HL-60 (cell line): ENCODE data around the gene GOLGA8R.
"Not testable (repeated sequence)": the region's sequence is repeated elsewhere in the genome, so short reads cannot be mapped to it uniquely, and the experiment has no call there.

Experiments used
- GABPA ChIP-seq: IDR thresholded peaks from 2 replicates; pipeline ENCODE4 v1.6.1; 2012; ENCODE audit warnings: low read depth
- POLR2AphosphoS5 ChIP-seq: IDR thresholded peaks from 2 replicates; pipeline ENCODE4 v1.6.1; 2012; ENCODE audit warnings: low read depth
- SPI1 ChIP-seq: IDR thresholded peaks from 2 replicates; pipeline ENCODE4 v1.6.1; 2012; ENCODE audit warnings: low read depth, mild to moderate bottlenecking, borderline replicate concordance
- TF ChIP-seq, protein P1 (sequence below): IDR thresholded peaks from one replicate; pipeline ENCODE4 v1.5.1; 2011; ENCODE audit warnings: low read length, control low read depth, inconsistent platforms; ENCODE audit not compliant: insufficient read depth
- TF ChIP-seq, protein P2 (sequence below): IDR thresholded peaks from 2 replicates; pipeline ENCODE4 v1.6.1; 2012; ENCODE audit warnings: low read depth; ENCODE audit not compliant: insufficient replicate concordance

DNA sequence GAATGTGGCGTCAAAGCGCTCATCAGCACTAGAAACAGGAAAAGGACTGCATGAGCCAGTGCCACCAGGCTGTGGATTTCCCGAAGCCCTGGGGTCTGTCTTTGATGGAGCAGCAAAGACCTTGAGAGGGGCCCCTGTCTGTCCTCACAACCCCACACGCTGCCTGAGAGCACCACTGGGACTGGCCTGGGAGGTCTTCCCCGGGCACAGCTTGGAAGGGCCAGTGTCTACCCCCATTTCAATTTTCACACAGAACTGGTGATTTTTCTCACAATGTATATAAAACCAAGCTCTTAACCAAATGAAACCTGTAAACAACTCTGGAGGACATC is 37.0 kb downstream of the GOLGA8R start:
- TF ChIP-seq, protein P1, sequence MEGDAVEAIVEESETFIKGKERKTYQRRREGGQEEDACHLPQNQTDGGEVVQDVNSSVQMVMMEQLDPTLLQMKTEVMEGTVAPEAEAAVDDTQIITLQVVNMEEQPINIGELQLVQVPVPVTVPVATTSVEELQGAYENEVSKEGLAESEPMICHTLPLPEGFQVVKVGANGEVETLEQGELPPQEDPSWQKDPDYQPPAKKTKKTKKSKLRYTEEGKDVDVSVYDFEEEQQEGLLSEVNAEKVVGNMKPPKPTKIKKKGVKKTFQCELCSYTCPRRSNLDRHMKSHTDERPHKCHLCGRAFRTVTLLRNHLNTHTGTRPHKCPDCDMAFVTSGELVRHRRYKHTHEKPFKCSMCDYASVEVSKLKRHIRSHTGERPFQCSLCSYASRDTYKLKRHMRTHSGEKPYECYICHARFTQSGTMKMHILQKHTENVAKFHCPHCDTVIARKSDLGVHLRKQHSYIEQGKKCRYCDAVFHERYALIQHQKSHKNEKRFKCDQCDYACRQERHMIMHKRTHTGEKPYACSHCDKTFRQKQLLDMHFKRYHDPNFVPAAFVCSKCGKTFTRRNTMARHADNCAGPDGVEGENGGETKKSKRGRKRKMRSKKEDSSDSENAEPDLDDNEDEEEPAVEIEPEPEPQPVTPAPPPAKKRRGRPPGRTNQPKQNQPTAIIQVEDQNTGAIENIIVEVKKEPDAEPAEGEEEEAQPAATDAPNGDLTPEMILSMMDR = not testable (repeated sequence)
- not testable (repeated sequence) for TF ChIP-seq POLR2AphosphoS5, GABPA, SPI1
- TF ChIP-seq, protein P2, sequence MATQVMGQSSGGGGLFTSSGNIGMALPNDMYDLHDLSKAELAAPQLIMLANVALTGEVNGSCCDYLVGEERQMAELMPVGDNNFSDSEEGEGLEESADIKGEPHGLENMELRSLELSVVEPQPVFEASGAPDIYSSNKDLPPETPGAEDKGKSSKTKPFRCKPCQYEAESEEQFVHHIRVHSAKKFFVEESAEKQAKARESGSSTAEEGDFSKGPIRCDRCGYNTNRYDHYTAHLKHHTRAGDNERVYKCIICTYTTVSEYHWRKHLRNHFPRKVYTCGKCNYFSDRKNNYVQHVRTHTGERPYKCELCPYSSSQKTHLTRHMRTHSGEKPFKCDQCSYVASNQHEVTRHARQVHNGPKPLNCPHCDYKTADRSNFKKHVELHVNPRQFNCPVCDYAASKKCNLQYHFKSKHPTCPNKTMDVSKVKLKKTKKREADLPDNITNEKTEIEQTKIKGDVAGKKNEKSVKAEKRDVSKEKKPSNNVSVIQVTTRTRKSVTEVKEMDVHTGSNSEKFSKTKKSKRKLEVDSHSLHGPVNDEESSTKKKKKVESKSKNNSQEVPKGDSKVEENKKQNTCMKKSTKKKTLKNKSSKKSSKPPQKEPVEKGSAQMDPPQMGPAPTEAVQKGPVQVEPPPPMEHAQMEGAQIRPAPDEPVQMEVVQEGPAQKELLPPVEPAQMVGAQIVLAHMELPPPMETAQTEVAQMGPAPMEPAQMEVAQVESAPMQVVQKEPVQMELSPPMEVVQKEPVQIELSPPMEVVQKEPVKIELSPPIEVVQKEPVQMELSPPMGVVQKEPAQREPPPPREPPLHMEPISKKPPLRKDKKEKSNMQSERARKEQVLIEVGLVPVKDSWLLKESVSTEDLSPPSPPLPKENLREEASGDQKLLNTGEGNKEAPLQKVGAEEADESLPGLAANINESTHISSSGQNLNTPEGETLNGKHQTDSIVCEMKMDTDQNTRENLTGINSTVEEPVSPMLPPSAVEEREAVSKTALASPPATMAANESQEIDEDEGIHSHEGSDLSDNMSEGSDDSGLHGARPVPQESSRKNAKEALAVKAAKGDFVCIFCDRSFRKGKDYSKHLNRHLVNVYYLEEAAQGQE = not testable (repeated sequence)
